GM10248 (cell line): ENCODE data around the gene RAD51B.

Source experiments
- CTCF ChIA-PET: fragments of 300-600 bp; sonication (Branson Sonifier 250); formaldehyde crosslinking; extraction: SDS; loops from one replicate; lab custom pipeline; 2021; ENCODE audit warnings: antibody characterized with exemption; lab: Yijun Ruan, JAX
- POLR2A ChIA-PET: fragments of 350-650 bp; sonication (Branson Sonifier 250); formaldehyde crosslinking; extraction: SDS; loops from one replicate; lab custom pipeline; 2020; ENCODE audit warnings: antibody characterized with exemption; lab: Yijun Ruan, JAX
- DNase-seq: peaks from one replicate; pipeline ENCODE4 v3.0.0; 2012; ENCODE audit errors: extremely low spot score
- TF ChIP-seq, protein P1 (sequence below): IDR thresholded peaks from 2 replicates; pipeline ENCODE4 v1.5.1; 2012; ENCODE audit warnings: mild to moderate bottlenecking, low read depth; ENCODE audit errors: extremely low read depth, missing control alignments, control extremely low read depth

The RAD51B gene

DNA sequence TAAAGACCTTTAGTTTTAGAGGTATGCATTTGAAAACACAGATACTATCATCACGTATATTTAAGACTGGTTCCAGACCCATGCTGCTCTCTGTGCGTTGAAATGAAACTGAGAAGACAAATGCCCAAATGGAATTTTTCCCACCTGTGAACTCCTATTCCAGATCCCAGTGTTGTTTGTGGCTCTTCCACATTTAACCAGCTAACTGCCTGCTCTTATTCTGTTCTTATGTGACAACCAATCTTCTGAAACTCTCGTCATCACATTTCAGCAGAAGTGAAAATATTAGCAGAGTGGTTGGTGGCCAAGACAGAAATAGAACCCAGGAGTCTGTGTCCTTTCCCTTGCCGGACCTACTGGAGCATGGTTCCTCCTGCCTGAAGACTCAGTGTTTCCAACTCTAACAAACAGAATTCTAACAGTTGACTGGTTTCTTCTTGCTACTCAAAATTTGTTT lies 460.2 kb downstream of the RAD51B start:
- POLR2A ChIA-PET: interaction anchor here (1.0 to 1.8 kb wide), 2 partner anchors 12 to 513 kb away, joined by 4 to 5 read pairs; partner anchors contain the start of gene ZFP36L1
- TF ChIP-seq, protein P1, sequence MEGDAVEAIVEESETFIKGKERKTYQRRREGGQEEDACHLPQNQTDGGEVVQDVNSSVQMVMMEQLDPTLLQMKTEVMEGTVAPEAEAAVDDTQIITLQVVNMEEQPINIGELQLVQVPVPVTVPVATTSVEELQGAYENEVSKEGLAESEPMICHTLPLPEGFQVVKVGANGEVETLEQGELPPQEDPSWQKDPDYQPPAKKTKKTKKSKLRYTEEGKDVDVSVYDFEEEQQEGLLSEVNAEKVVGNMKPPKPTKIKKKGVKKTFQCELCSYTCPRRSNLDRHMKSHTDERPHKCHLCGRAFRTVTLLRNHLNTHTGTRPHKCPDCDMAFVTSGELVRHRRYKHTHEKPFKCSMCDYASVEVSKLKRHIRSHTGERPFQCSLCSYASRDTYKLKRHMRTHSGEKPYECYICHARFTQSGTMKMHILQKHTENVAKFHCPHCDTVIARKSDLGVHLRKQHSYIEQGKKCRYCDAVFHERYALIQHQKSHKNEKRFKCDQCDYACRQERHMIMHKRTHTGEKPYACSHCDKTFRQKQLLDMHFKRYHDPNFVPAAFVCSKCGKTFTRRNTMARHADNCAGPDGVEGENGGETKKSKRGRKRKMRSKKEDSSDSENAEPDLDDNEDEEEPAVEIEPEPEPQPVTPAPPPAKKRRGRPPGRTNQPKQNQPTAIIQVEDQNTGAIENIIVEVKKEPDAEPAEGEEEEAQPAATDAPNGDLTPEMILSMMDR: no peak
- DNase-seq: peak; percentile 48
- CTCF ChIA-PET: interaction anchor here (0.9 to 1.4 kb wide), 3 partner anchors 68 to 564 kb away, joined by 3 read pairs; no protein-coding TSS in a partner anchor

DNA sequence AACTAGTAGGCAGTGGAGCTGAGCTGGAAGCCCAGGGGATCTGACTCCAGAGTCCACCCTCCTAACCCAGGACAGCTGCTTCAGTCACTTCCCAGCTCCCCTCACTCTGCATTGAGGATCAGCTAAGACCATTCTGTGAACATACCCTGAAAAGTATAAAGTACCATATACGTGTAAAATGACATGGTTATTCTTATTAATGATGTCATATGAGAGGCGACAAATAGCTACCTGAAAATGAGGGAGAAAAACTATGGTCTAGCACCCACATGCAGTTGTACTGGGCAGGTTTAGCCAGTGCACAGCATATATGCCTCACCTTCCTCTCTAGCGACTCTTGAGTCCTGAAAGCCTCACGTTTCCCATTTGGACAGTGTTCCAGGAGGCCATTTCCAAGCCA lies 461.9 kb downstream of the RAD51B start:
- TF ChIP-seq, protein P1: no peak
- ChIA-PET CTCF (interaction anchor here (0.8 to 2.5 kb wide), 4 partner anchors 10 to 534 kb away, joined by 3 to 7 read pairs (median 3); no protein-coding TSS in a partner anchor), POLR2A (no interaction called here)
- DNase-seq: no peak

DNA sequence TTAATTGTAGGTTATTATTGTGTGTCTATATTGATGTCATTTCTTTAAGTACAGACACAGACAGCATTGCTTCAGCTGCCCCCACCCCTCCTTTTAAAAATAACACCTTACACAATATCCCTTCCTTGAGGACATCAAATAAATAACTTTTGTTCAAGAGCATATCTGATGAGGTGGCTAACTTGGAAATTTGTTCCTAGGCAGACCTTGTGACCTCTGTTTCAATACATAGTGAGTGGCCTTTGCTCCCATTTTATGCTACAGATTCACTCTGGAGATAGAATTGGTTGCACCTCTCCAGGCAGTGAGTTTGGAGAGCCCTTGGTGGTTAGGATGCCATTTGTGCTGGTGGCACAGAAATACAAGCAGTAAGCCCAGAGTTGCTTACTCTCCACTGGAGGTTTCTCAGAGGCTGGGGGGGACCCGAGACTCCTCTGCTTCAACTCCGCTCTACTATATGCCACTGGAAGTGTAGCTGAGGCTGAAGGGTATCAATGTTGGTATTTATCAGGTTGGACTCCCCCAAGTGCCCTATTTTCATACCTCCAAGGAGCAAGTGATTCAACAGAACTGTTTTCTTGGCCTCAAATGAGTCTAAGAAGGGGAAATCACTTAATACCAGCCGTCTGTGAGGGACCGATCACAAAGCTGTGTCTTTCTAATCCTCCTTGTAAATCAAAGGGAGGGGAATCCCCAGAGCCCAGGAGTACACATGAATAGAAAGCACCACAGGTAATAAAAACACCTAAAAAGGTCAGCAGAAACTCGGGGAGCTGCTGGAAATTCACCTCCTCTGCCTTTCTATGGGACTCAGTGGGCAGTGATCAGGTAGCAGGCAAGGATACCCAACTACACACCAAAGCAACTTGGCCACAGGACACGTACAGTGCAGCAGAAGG lies 463.1 kb downstream of the RAD51B start:
- TF ChIP-seq, protein P1: no peak
- CTCF ChIA-PET: interaction anchor here (0.9 to 2.5 kb wide), 13 partner anchors 10 to 122 kb away, joined by 3 to 7 read pairs (median 4); no protein-coding TSS in a partner anchor

DNA sequence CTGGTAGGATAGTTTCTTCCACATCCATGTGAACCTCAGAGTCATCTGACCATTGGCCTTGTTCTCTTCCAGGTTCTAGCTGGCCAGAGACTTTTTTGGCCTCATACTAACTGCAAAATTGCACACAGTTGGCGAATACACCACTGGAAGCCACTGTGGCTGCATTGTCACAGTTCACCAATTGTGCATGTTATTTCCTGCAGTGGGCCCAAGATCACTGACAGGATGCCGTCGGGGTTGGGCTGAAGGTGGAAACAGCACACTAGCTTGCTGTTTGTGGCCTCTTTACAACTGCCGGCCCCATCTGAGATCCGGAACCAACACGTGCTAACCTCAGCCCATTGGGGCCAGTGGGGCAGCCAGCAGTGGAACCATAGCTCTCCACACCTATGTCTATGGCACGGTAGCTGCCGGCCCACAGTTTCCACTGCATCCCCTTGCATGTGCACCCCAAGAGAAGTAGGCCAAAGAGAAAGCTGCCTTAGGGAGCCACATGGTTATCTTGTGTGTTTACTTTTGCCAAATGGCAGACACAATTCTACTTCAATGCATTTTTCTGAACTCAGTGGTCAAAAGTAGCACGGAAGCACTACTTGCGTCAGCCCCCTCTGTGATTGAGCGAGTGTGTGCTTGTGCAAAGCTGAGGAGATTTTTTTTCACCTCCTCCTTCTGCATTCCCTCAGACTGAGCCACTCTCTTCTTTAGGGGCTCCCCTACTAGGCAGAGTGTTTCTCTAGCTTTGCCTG lies 464.0 kb downstream of the RAD51B start:
- TF ChIP-seq, protein P1: peak; percentile 4
- CTCF ChIA-PET: interaction anchor here (1.0 to 2.5 kb wide), 11 partner anchors 9 to 117 kb away, joined by 3 to 7 read pairs (median 4); no protein-coding TSS in a partner anchor
- DNase-seq: peak; percentile 47
- POLR2A ChIA-PET: interaction anchor here (0.9 to 1.2 kb wide), 4 partner anchors 9 to 510 kb away, joined by 3 to 4 read pairs (median 3); partner anchors contain the start of gene ZFP36L1

More for the DNA sequence above, 463.1 kb downstream of the RAD51B start:
- POLR2A ChIA-PET: interaction anchor here (0.5 to 1.2 kb wide), 7 partner anchors 9 to 1054 kb away, joined by 3 to 6 read pairs (median 3); partner anchors contain the start of gene ZFP36L1
- DNase-seq: peak; percentile 41

DNA sequence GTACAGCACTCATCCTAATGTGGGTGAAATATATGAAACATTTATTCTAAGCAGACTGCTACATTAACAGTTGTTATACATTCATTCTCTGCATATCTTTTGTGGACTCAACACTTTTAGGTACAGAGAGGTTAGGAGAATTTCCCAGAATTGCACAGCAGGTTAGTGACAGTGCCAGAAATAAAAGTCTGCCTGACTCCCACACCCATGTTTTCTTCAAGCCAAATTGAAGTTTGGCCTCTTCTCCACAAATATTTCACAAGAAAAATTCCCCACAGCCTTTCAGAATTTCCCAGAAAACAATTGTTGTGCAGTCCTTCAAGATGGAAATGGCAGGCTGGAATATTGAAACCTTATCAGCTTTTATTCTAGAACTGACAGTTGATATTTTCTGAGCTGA lies 464.8 kb downstream of the RAD51B start:
- TF ChIP-seq, protein P1: no peak
- DNase-seq: no peak
- CTCF ChIA-PET: interaction anchor here (1.2 to 2.0 kb wide), 6 partner anchors 13 to 533 kb away, joined by 3 to 6 read pairs (median 4); no protein-coding TSS in a partner anchor
- POLR2A ChIA-PET: no interaction called here

DNA sequence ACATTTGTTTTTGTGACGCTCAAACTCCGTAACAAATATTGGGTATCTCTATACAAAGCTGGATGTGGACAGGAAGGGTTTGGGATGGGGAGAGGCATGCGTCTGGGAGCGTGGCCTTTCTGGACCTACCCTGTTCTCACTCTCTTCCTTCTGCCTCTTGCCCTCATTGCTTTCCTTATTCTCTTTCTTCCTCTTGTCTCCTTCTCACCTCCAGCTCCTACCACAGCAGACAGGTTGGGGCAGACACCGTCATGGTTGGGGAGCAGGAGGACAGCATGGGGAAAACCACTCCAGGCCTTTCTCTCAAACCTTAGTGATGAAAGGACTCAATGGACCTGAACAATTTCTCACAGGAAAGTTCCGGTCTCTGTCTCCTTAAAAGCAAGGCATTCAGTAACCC lies 465.3 kb downstream of the RAD51B start:
- CTCF ChIA-PET: interaction anchor here (1.1 to 1.9 kb wide), 7 partner anchors 13 to 532 kb away, joined by 3 to 8 read pairs (median 4); no protein-coding TSS in a partner anchor
- POLR2A ChIA-PET: no interaction called here
- DNase-seq: no peak
- TF ChIP-seq, protein P1: no peak
